Keratinocyte (primary cell): ENCODE measurements around the gene SPINK9. TPM values are rescaled to one million over a fixed set of nuclear protein-coding genes. Genes with fewer than 3 reads are reported as not detected.

Source experiments
- DNase-seq: peaks from one replicate; pipeline ENCODE4 v3.0.0-alpha.2; 2011; ENCODE audit warnings: low read depth, missing footprints, low spot score
- FAIRE-seq: peaks from 2 replicates; lab custom pipeline; 2011; peaks lifted over from hg19 to GRCh38; lab: Jason Lieb, UNC
- H2AFZ ChIP-seq: 2 replicates; pipeline ENCODE4 v1.6.0; 2012; ENCODE audit warnings: low read length, control low read depth, inconsistent platforms; ENCODE audit not compliant: control insufficient read depth
- H3K27ac ChIP-seq: 2 replicates; pipeline ENCODE4 v1.5.1; 2011; ENCODE audit warnings: low read length; ENCODE audit not compliant: control insufficient read depth, insufficient read depth
- H3K27me3 ChIP-seq: 3 replicates; pipeline ENCODE4 v1.6.0; 2011; ENCODE audit warnings: low read length; ENCODE audit not compliant: control insufficient read depth, insufficient read depth; ENCODE audit errors: extremely low read depth
- H3K36me3 ChIP-seq, 2 experiments: 2 replicates in 1 of 2; 3 replicates in 1 of 2; pipeline ENCODE4 v1.5.1; 2011; ENCODE audit warnings: low read length in 2 of 2, mild to moderate bottlenecking in 1 of 2; ENCODE audit not compliant: control insufficient read depth in 2 of 2, insufficient read depth in 2 of 2; ENCODE audit errors: extremely low read depth in 1 of 2
- H3K4me1 ChIP-seq: 3 replicates; pipeline ENCODE4 v1.5.1; 2011; ENCODE audit warnings: low read length; ENCODE audit not compliant: control insufficient read depth, insufficient read depth; ENCODE audit errors: extremely low read depth
- H3K4me2 ChIP-seq: 3 replicates; pipeline ENCODE4 v1.6.0; 2011; ENCODE audit warnings: low read depth, low read length; ENCODE audit not compliant: control insufficient read depth, insufficient read depth; ENCODE audit errors: extremely low read depth
- H3K4me3 ChIP-seq, 3 experiments: fragments of 200-600 bp in 1 of 3; sonication (generic) in 1 of 3; 2 replicates in 2 of 3; 3 replicates in 1 of 3; pipeline ENCODE4 v1.5.1; 2011 to 2016; ENCODE audit warnings: low read length in 3 of 3, mild to moderate bottlenecking in 3 of 3, control low read depth in 2 of 3, inconsistent platforms in 1 of 3, low read depth in 1 of 3, mixed read lengths in 1 of 3, mixed run types in 1 of 3, moderate library complexity in 1 of 3; ENCODE audit not compliant: control insufficient read depth in 2 of 3, insufficient read depth in 2 of 3; ENCODE audit errors: extremely low read depth in 1 of 3
- H3K79me2 ChIP-seq: 2 replicates; pipeline ENCODE4 v1.6.0; 2012; ENCODE audit warnings: low read length; ENCODE audit not compliant: control insufficient read depth, insufficient read depth
- H3K9ac ChIP-seq: 3 replicates; pipeline ENCODE4 v1.6.0; 2011; ENCODE audit warnings: low read length; ENCODE audit not compliant: control insufficient read depth, insufficient read depth; ENCODE audit errors: extremely low read depth
- H3K9me1 ChIP-seq: 3 replicates; pipeline ENCODE4 v1.6.0; 2011; ENCODE audit warnings: low read length; ENCODE audit not compliant: control insufficient read depth, insufficient read depth; ENCODE audit errors: extremely low read depth
- H3K9me3 ChIP-seq: 2 replicates; pipeline ENCODE4 v1.5.1; 2012; ENCODE audit warnings: low read depth, low read length; ENCODE audit not compliant: control insufficient read depth
- H4K20me1 ChIP-seq: 3 replicates; pipeline ENCODE4 v1.6.0; 2011; ENCODE audit warnings: low read length; ENCODE audit not compliant: control insufficient read depth, insufficient read depth; ENCODE audit errors: extremely low read depth
- CTCF ChIP-seq, 3 experiments: IDR thresholded peaks in 1 of 3; conservative IDR thresholded peaks in 1 of 3; optimal IDR thresholded peaks in 1 of 3; 2 replicates in 2 of 3; 3 replicates in 1 of 3; pipeline versions ENCODE3 to v1.5.1; 2011; ENCODE audit warnings: low read length in 3 of 3, mild to moderate bottlenecking in 3 of 3, moderate library complexity in 2 of 3, control low read depth in 1 of 3, inconsistent platforms in 1 of 3; ENCODE audit not compliant: insufficient read depth in 2 of 3; ENCODE audit errors: extremely low read depth in 1 of 3
- EZH2 ChIP-seq: IDR thresholded peaks from one replicate; pipeline ENCODE4 v1.6.1; 2012; ENCODE audit warnings: inconsistent platforms, mild to moderate bottlenecking, low read length, moderate library complexity
- dilution Hi-C: fragments of 300-500 bp; cut with MboI; formaldehyde crosslinking; loops from one replicate; pipeline ENCODE4 v1.7.0; 2020; ENCODE audit warnings: low sequenced_read_pairs; ENCODE audit not compliant: extremely low pct_ligation_motif_present
- polyA plus RNA-seq, 5 experiments: library from polyadenylated mRNA; depleted of rRNA in 3 of 5; stranded (reverse) in 3 of 5; stranded (forward) in 1 of 5; unstranded in 1 of 5; fragments of >200 nt; gene quantifications; 1 replicate in 1 of 5; 2 replicates in 3 of 5; 3 replicates in 1 of 5; pipeline versions ENCODE4 v1.2.1 to v1.2.3, GENCODE V29; 2011 to 2012; ENCODE audit warnings: missing spikeins in 2 of 5, low read depth in 1 of 5, low replicate concordance in 1 of 5

SPINK9 gene
- polyA plus RNA-seq, 1 donor (not counting 4 experiments of a cell fraction or from before 2014, with no cell fraction given), result not detected

GRCh38 chr5:148309019-148309418 is 26.3 kb upstream of the SPINK9 start:
- H4K20me1 ChIP-seq, result no peaks in the 10 kb centered on the region
- no peaks in the 10 kb centered on the region for H3K27me3 ChIP-seq
- H3K4me2 ChIP-seq, result no peak overlapping the region
- no peaks in the 10 kb centered on the region for H3K79me2 ChIP-seq
- no peaks in the 10 kb centered on the region for H3K4me1 ChIP-seq
- FAIRE-seq (no peak), DNase-seq (no peak)
- dilution Hi-C loops, result no loop called here
- no peak overlapping the region for H3K27ac ChIP-seq
- no peak overlapping the region for H3K9ac ChIP-seq
- H3K36me3 ChIP-seq, result no peaks in the 10 kb centered on the region
- H3K9me3 ChIP-seq, result no peaks in the 10 kb centered on the region
- no peak overlapping the region for H2AFZ ChIP-seq
- H3K4me3 ChIP-seq, result no peak overlapping the region
- no peaks in the 10 kb centered on the region for H3K9me1 ChIP-seq
- TF ChIP-seq CTCF (optimal IDR thresholded peaks at IDR 0.05 in 1 of 3, IDR thresholded peaks at IDR 0.05 in 1 of 3, conservative IDR thresholded peaks at IDR 0.05 in 1 of 3; ENCODE audit: extremely low read depth in 1 of 3, insufficient read depth in 2 of 3, low read length in 3 of 3), result no peak
- no peak for TF ChIP-seq EZH2

DNA sequence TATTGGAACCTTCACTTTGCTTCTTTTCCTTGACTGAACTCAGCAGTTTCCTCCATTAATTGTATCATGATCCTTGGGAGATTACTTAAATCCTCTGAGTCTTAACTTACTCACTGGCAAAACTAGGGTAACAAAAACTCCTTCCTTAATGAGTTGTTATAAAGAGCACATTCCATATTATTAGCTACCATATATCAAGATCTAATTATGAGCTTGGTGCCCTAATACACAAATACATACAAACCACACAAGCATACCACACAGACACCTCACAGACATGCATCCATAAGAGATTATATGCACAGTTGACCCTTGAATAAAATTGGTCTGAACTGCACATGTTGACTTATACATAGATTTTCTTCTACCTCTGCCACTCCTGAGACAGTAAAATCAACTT is 25.6 kb upstream of the SPINK9 start:
- H3K4me2 ChIP-seq, result no peak overlapping the region

More for the DNA sequence above, 25.6 kb upstream of the SPINK9 start:
- DNase-seq, result no peak
- dilution Hi-C loops, result no loop called here
- Histone ChIP-seq H3K27ac (no peak overlapping the region), H3K9ac (no peak overlapping the region), H3K4me3 (no peak overlapping the region), H3K4me1 (no peaks in the 10 kb centered on the region), H4K20me1 (no peaks in the 10 kb centered on the region), H3K36me3 (no peaks in the 10 kb centered on the region), H3K9me1 (no peaks in the 10 kb centered on the region), H3K9me3 (no peaks in the 10 kb centered on the region), H3K27me3 (no peaks in the 10 kb centered on the region), H3K79me2 (no peaks in the 10 kb centered on the region), H2AFZ (no peak overlapping the region)
- FAIRE-seq, result no peak
- TF ChIP-seq CTCF (optimal IDR thresholded peaks at IDR 0.05 in 1 of 3, IDR thresholded peaks at IDR 0.05 in 1 of 3, conservative IDR thresholded peaks at IDR 0.05 in 1 of 3; ENCODE audit: extremely low read depth in 1 of 3, insufficient read depth in 2 of 3, low read length in 3 of 3), result no peak
- TF ChIP-seq EZH2, result no peak
